ENCODE data around the gene KRTAP5-6. TPM values are rescaled to one million over a fixed set of nuclear protein-coding genes. Genes with fewer than 3 reads are reported as not detected.
"Not testable (repeated sequence)": the region's sequence is repeated elsewhere in the genome, so short reads cannot be mapped to it uniquely, and the experiment has no call there.

The KRTAP5-6 gene
- total RNA-seq, 1 donor, result not detected

GRCh38 chr11:1655168-1656060 lies 41.6 kb upstream of the KRTAP5-6 start:
- no peaks in the 10 kb centered on the region for H3K9me3 ChIP-seq (ENCODE audit: low read depth, low read length)
- no peak overlapping the region for H3K4me3 ChIP-seq (ENCODE audit: low read length)
- peaks cover 5% of the 10 kb centered on the region for H3K4me1 ChIP-seq (ENCODE audit: insufficient read depth, low read length)
- H3K27me3 ChIP-seq (ENCODE audit: insufficient read depth, low read length), result peaks cover 3% of the 10 kb centered on the region

DNA sequence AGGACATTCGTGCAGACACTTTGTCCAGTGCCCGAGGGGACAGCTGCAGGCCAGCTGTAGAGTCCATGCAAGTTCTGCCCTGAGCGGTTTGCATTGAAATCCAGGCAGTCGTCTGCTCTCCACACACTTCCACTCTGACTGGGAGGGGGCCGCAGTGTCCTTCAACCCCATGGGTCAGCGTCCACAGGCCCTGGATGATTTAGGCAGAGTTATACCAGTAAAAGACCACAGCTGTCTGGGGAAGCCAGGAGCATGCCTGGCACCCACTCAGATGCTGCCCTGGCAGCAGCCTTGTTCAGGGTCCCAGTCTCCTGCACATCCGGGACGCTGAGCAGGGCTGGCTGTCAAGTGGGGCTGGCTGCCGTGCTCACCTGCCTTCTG lies 40.9 kb upstream of the KRTAP5-6 start:
- Histone ChIP-seq H3K9me3 (ENCODE audit: low read depth, low read length) (no peaks in the 10 kb centered on the region), H3K4me3 (ENCODE audit: low read length) (no peak overlapping the region), H3K4me1 (ENCODE audit: insufficient read depth, low read length) (peaks cover 5% of the 10 kb centered on the region), H3K27me3 (ENCODE audit: insufficient read depth, low read length) (peaks cover 3% of the 10 kb centered on the region)

- Histone ChIP-seq H3K4me3 (ENCODE audit: low read length) (no peak overlapping the region), H3K27me3 (ENCODE audit: insufficient read depth, low read length) (peaks cover 3% of the 10 kb centered on the region), H3K4me1 (ENCODE audit: insufficient read depth, low read length) (peaks cover 5% of the 10 kb centered on the region), H3K9me3 (ENCODE audit: low read depth, low read length) (no peaks in the 10 kb centered on the region)
Observed at GRCh38 chr11:1656670-1657069, 40.3 kb upstream of the KRTAP5-6 start.

DNA sequence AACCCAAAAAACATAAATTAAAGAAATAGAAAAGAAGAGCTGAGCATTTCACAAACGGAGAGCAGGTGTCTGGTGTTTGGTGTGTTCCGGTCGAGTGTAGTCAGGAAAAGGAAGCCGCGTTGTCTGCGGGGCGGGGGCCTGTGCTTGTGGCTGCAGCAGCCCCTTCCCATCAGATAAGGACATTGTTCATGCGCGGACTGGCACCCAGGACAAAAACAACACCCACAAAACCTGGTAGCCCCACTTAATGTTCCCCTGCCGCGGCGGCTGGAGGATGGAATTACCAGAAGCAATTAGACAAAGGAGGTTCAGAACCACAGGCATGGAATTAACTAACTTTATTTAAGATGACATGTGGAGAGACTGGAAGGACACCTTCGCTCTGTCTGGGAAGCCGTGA lies 37.5 kb upstream of the KRTAP5-6 start:
- Histone ChIP-seq H3K27me3 (ENCODE audit: insufficient read depth, low read length) (no peaks in the 10 kb centered on the region), H3K4me1 (ENCODE audit: insufficient read depth, low read length) (no peaks in the 10 kb centered on the region), H3K4me3 (ENCODE audit: low read length) (no peak overlapping the region), H3K9me3 (ENCODE audit: low read depth, low read length) (no peaks in the 10 kb centered on the region)

GRCh38 chr11:1660111-1660867 lies 36.7 kb upstream of the KRTAP5-6 start:
- Histone ChIP-seq H3K4me3 (ENCODE audit: low read length) (no peak overlapping the region), H3K27me3 (ENCODE audit: insufficient read depth, low read length) (no peaks in the 10 kb centered on the region), H3K9me3 (ENCODE audit: low read depth, low read length) (no peaks in the 10 kb centered on the region), H3K4me1 (ENCODE audit: insufficient read depth, low read length) (no peaks in the 10 kb centered on the region)

GRCh38 chr11:1661454-1662269 lies 35.3 kb upstream of the KRTAP5-6 start:
- H3K4me1 ChIP-seq (ENCODE audit: insufficient read depth, low read length); H3K27me3 ChIP-seq (ENCODE audit: insufficient read depth, low read length); H3K9me3 ChIP-seq (ENCODE audit: low read depth, low read length); H3K4me3 ChIP-seq (ENCODE audit: low read length): not testable (repeated sequence)

- H3K4me3 ChIP-seq (ENCODE audit: low read length); H3K27me3 ChIP-seq (ENCODE audit: insufficient read depth, low read length); H3K4me1 ChIP-seq (ENCODE audit: insufficient read depth, low read length); H3K9me3 ChIP-seq (ENCODE audit: low read depth, low read length): not testable (repeated sequence)
Observed at GRCh38 chr11:1662699-1663283, 34.2 kb upstream of the KRTAP5-6 start.

- Histone ChIP-seq H3K27me3 (ENCODE audit: insufficient read depth, low read length) (peaks cover 3% of the 10 kb centered on the region), H3K4me1 (ENCODE audit: insufficient read depth, low read length) (no peaks in the 10 kb centered on the region)
Observed at GRCh38 chr11:1665313-1665712, 31.7 kb upstream of the KRTAP5-6 start.

GRCh38 chr11:1667121-1667850 lies 29.7 kb upstream of the KRTAP5-6 start:
- Histone ChIP-seq H3K9me3 (ENCODE audit: low read depth, low read length) (no peaks in the 10 kb centered on the region), H3K4me3 (ENCODE audit: low read length) (no peak overlapping the region), H3K27me3 (ENCODE audit: insufficient read depth, low read length) (peaks cover 3% of the 10 kb centered on the region), H3K4me1 (ENCODE audit: insufficient read depth, low read length) (no peaks in the 10 kb centered on the region)

More at GRCh38 chr11:1665313-1665712, 31.7 kb upstream of the KRTAP5-6 start:
- Histone ChIP-seq H3K9me3 (ENCODE audit: low read depth, low read length) (no peaks in the 10 kb centered on the region), H3K4me3 (ENCODE audit: low read length) (no peak overlapping the region)

- Histone ChIP-seq H3K4me1 (ENCODE audit: insufficient read depth, low read length) (no peaks in the 10 kb centered on the region), H3K4me3 (ENCODE audit: low read length) (no peak overlapping the region), H3K27me3 (ENCODE audit: insufficient read depth, low read length) (peaks cover 3% of the 10 kb centered on the region), H3K9me3 (ENCODE audit: low read depth, low read length) (no peaks in the 10 kb centered on the region)
Observed at GRCh38 chr11:1667906-1668305, 29.1 kb upstream of the KRTAP5-6 start.

- no peaks in the 10 kb centered on the region for H3K4me1 ChIP-seq (ENCODE audit: insufficient read depth, low read length)
- H3K27me3 ChIP-seq (ENCODE audit: insufficient read depth, low read length), result peaks cover 3% of the 10 kb centered on the region
- H3K9me3 ChIP-seq (ENCODE audit: low read depth, low read length), result no peaks in the 10 kb centered on the region
- no peak overlapping the region for H3K4me3 ChIP-seq (ENCODE audit: low read length)
Observed at GRCh38 chr11:1668911-1669473, 28.0 kb upstream of the KRTAP5-6 start.

GRCh38 chr11:1669546-1670218 lies 27.3 kb upstream of the KRTAP5-6 start:
- peaks cover 3% of the 10 kb centered on the region for H3K27me3 ChIP-seq (ENCODE audit: insufficient read depth, low read length)
- no peaks in the 10 kb centered on the region for H3K9me3 ChIP-seq (ENCODE audit: low read depth, low read length)
- H3K4me3 ChIP-seq (ENCODE audit: low read length), result no peak overlapping the region
- H3K4me1 ChIP-seq (ENCODE audit: insufficient read depth, low read length), result no peaks in the 10 kb centered on the region

- not testable (repeated sequence) for H3K27me3 ChIP-seq (ENCODE audit: insufficient read depth, low read length); H3K4me3 ChIP-seq (ENCODE audit: low read length); H3K4me1 ChIP-seq (ENCODE audit: insufficient read depth, low read length); H3K9me3 ChIP-seq (ENCODE audit: low read depth, low read length)
Observed at GRCh38 chr11:1670457-1670856, 26.5 kb upstream of the KRTAP5-6 start.

Data from mononuclear cell (primary cell).